Fibroblast of peridontal ligament (primary cell): Measurements from ENCODE around the gene HS3ST3A1.
A peak's percentile ranks its signal among the peaks of the same experiment; 100 is the strongest.

ENCODE experiments used
- DNase-seq: peaks from one replicate; pipeline ENCODE4 v3.0.0-alpha.2; 2010; ENCODE audit errors: extremely low read depth

The HS3ST3A1 gene

GRCh38 chr17:13601776-13602551 is at the start of gene HS3ST3A1:
TSS of gene HS3ST3A1 (minus strand) at chr17:13601929. CDS start at chr17:13601129, 800 bp downstream.
- DNase-seq, result peak; percentile 80

- peak; percentile 76 for DNase-seq
Observed at GRCh38 chr17:13650096-13650675, 48.5 kb upstream of the HS3ST3A1 start.

- DNase-seq, result peak; percentile 62
Observed at GRCh38 chr17:13647543-13648021, 45.9 kb upstream of the HS3ST3A1 start.

- no peak for DNase-seq
Observed at GRCh38 chr17:13646969-13647542, 45.3 kb upstream of the HS3ST3A1 start.

- DNase-seq, result peak; percentile 13
Observed at GRCh38 chr17:13646411-13646810, 44.7 kb upstream of the HS3ST3A1 start.

GRCh38 chr17:13643180-13643579 is 41.5 kb upstream of the HS3ST3A1 start:
- no peak for DNase-seq

- DNase-seq, result no peak
Observed at GRCh38 chr17:13642188-13642587, 40.5 kb upstream of the HS3ST3A1 start.

GRCh38 chr17:13640551-13640950 is 38.8 kb upstream of the HS3ST3A1 start:
- no peak for DNase-seq

GRCh38 chr17:13638855-13639458 is 37.2 kb upstream of the HS3ST3A1 start:
- peak; percentile 55 for DNase-seq

GRCh38 chr17:13636951-13637350 is 35.2 kb upstream of the HS3ST3A1 start:
- no peak for DNase-seq

- DNase-seq, result no peak
Observed at GRCh38 chr17:13635951-13636350, 34.2 kb upstream of the HS3ST3A1 start.

GRCh38 chr17:13634021-13634420 is 32.3 kb upstream of the HS3ST3A1 start:
- no peak for DNase-seq

GRCh38 chr17:13631529-13631928 is 29.8 kb upstream of the HS3ST3A1 start:
- no peak for DNase-seq

GRCh38 chr17:13626703-13627102 is 25.0 kb upstream of the HS3ST3A1 start:
- peak; percentile 77 for DNase-seq

GRCh38 chr17:13619462-13619861 is 17.7 kb upstream of the HS3ST3A1 start:
- no peak for DNase-seq

- DNase-seq, result no peak
Observed at GRCh38 chr17:13616031-13616430, 14.3 kb upstream of the HS3ST3A1 start.

GRCh38 chr17:13609941-13610340 is 8.2 kb upstream of the HS3ST3A1 start:
- no peak for DNase-seq

- no peak for DNase-seq
Observed at GRCh38 chr17:13601322-13601775, 380 bp downstream of the HS3ST3A1 start.

- peak; percentile 19 for DNase-seq
Observed at GRCh38 chr17:13600475-13601321, 1.0 kb downstream of the HS3ST3A1 start.

GRCh38 chr17:13599864-13600263 is 1.9 kb downstream of the HS3ST3A1 start:
- DNase-seq, result peak; percentile 42

- peak; percentile 30 for DNase-seq
Observed at GRCh38 chr17:13599168-13599577, 2.6 kb downstream of the HS3ST3A1 start.
